PFSK-1 (cell line): Measurements from ENCODE around the gene STIL. TPM values are rescaled to one million over a fixed set of nuclear protein-coding genes. Genes with fewer than 3 reads are reported as not detected.

ENCODE experiments used
- FOXP2 ChIP-seq: optimal IDR thresholded peaks from 2 replicates; pipeline ENCODE3; 2011; ENCODE audit warnings: borderline replicate concordance, control low read depth, inconsistent platforms; ENCODE audit not compliant: insufficient read depth; ENCODE audit errors: extremely low read length, extremely low read depth
- POLR2AphosphoS5 ChIP-seq: IDR thresholded peaks from 2 replicates; pipeline ENCODE4 v1.6.1; 2012; ENCODE audit warnings: low read depth, mild to moderate bottlenecking, control low read depth, low read length, moderate library complexity
- SIN3A ChIP-seq: IDR thresholded peaks from 2 replicates; pipeline ENCODE4 v1.6.1; 2012; ENCODE audit warnings: mild to moderate bottlenecking, low read length, moderate library complexity, borderline replicate concordance; ENCODE audit not compliant: insufficient read depth
- TAF1 ChIP-seq: IDR thresholded peaks from 2 replicates; pipeline ENCODE4 v1.6.1; 2012; ENCODE audit warnings: low read length, control low read depth, borderline replicate concordance; ENCODE audit not compliant: insufficient read depth
- polyA plus RNA-seq: library from polyadenylated mRNA; unstranded; fragments of >200 nt; gene quantifications from one replicate; pipeline ENCODE4 v1.2.1, GENCODE V29; 2012; ENCODE audit warnings: low read depth, missing spikeins; ENCODE audit not compliant: insufficient read length
- TF ChIP-seq, protein P1 (sequence below), 2 experiments: IDR thresholded peaks; 2 replicates each; pipeline versions ENCODE4 v1.6.1 to v1.8.0; 2011 to 2012; ENCODE audit warnings: low read depth in 2 of 2, low read length in 2 of 2, control low read depth in 1 of 2, inconsistent platforms in 1 of 2, mild to moderate bottlenecking in 1 of 2, moderate library complexity in 1 of 2; ENCODE audit not compliant: insufficient read depth in 1 of 2

The STIL gene
- polyA plus RNA-seq: 2.4 TPM

GRCh38 chr1:47313915-47314664 lies at the start of gene STIL:
Gene STIL (minus strand): TSS chr1:47314147. CDS start chr1:47310319, 3,828 bp downstream.
- TF ChIP-seq TAF1 (peak; percentile 78; the same call in 1 of the 2 replicates), POLR2AphosphoS5 (peak; percentile 87), SIN3A (peak; percentile 86; the same call in 1 of the 2 replicates), FOXP2 (peak; percentile 10)
- TF ChIP-seq, protein P1, sequence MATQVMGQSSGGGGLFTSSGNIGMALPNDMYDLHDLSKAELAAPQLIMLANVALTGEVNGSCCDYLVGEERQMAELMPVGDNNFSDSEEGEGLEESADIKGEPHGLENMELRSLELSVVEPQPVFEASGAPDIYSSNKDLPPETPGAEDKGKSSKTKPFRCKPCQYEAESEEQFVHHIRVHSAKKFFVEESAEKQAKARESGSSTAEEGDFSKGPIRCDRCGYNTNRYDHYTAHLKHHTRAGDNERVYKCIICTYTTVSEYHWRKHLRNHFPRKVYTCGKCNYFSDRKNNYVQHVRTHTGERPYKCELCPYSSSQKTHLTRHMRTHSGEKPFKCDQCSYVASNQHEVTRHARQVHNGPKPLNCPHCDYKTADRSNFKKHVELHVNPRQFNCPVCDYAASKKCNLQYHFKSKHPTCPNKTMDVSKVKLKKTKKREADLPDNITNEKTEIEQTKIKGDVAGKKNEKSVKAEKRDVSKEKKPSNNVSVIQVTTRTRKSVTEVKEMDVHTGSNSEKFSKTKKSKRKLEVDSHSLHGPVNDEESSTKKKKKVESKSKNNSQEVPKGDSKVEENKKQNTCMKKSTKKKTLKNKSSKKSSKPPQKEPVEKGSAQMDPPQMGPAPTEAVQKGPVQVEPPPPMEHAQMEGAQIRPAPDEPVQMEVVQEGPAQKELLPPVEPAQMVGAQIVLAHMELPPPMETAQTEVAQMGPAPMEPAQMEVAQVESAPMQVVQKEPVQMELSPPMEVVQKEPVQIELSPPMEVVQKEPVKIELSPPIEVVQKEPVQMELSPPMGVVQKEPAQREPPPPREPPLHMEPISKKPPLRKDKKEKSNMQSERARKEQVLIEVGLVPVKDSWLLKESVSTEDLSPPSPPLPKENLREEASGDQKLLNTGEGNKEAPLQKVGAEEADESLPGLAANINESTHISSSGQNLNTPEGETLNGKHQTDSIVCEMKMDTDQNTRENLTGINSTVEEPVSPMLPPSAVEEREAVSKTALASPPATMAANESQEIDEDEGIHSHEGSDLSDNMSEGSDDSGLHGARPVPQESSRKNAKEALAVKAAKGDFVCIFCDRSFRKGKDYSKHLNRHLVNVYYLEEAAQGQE (IDR thresholded peaks at IDR 0.05; ENCODE audit: insufficient read depth in 1 of 2, low read depth in 2 of 2, low read length in 2 of 2): no peak

DNA sequence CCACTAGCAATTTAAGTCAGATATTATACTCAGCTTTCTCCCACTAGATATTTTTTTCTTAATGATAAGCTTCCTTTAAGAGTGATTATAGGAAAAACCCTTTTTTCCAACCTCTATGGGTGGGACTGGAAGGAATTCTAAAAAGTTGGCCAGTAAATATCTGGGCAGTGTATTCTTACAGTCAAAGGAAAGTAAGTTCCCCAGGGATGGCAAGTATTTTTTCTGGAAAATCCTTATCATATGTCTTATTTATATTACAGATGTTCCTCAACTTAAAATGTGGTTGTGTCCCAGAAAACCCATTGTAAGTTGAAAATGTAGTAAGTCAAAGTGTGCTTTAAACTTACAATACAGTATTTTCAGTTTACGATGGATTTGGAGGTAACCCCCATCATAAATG lies 48.9 kb upstream of the STIL start:
- TF ChIP-seq TAF1 (no peak), FOXP2 (no peak), POLR2AphosphoS5 (no peak), SIN3A (no peak)
- TF ChIP-seq, protein P1 (IDR thresholded peaks at IDR 0.05; ENCODE audit: insufficient read depth in 1 of 2, low read depth in 2 of 2, low read length in 2 of 2): no peak

DNA sequence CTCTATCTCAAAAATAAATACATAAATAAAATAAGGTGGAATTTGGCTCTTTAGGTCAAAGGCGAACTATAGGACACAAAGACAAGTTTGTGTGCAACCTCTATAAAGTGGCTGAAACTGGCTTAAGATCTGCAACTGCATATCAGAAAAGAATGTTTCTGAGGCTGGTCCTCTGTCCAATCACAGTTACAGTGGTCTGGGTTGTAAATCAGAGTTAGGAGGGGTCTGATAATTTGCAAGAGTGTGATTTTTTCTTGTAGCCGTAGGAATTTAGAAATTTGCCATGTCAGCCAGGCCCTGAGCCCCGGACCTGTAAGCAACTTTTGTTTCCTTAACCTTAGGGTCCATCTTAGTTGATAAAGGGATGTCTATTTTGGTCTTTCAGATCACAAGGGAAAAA lies 47.4 kb upstream of the STIL start:
- TF ChIP-seq FOXP2: no peak
- TF ChIP-seq POLR2AphosphoS5: no peak
- TF ChIP-seq, protein P1 (IDR thresholded peaks at IDR 0.05; ENCODE audit: insufficient read depth in 1 of 2, low read depth in 2 of 2, low read length in 2 of 2): no peak
- no peak for TF ChIP-seq TAF1
- no peak for TF ChIP-seq SIN3A

DNA sequence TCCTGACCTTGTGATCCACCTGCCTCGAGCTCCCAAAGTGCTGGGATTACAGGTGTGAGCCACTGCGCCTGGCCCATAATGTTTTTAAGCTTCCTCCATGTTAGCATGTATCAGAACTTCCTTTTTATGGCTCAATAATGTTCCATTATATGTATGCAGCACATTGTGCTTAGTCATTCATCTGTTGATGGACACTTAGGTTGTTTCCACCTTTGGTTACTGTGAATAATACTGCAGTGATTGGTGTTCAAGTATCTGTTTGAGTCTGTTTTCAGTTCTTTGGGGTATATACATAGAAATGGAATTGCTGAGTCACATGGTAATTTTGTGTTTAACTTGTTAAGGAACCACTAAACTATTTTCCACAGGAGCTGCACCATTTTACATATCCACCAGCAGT lies 37.4 kb upstream of the STIL start:
- TF ChIP-seq FOXP2 (no peak), SIN3A (no peak), TAF1 (no peak)

- TF ChIP-seq POLR2AphosphoS5 (no peak), SIN3A (no peak), FOXP2 (no peak), TAF1 (no peak)
- TF ChIP-seq, protein P1 (IDR thresholded peaks at IDR 0.05; ENCODE audit: insufficient read depth in 1 of 2, low read depth in 2 of 2, low read length in 2 of 2): no peak
Observed at GRCh38 chr1:47348246-47348645, 34.3 kb upstream of the STIL start.
